K562 (cell line): ENCODE measurements around the gene EPB41L4B. TPM values are rescaled to one million over a fixed set of nuclear protein-coding genes. Genes with fewer than 3 reads are reported as not detected.

Experiments used
- CHCHD3 ChIP-seq: fragments of 250-450 bp; sonication (Bioruptor Pico); IDR thresholded peaks from 2 replicates; pipeline ENCODE4 v2.1.2; 2022; ENCODE audit warnings: mild to moderate bottlenecking
- CTCF ChIP-seq, 3 experiments: IDR thresholded peaks in 2 of 3; conservative IDR thresholded peaks in 1 of 3; 2 replicates each; pipeline ENCODE4 v1.5.1; 2011 to 2012; ENCODE audit warnings: low read length in 3 of 3, mild to moderate bottlenecking in 3 of 3, control low read depth in 2 of 3, improper control_type of control experiment in 1 of 3, inconsistent platforms in 1 of 3, low read depth in 1 of 3, mixed read lengths in 1 of 3, moderate library complexity in 1 of 3; ENCODE audit not compliant: insufficient read depth in 2 of 3
- ETS2 ChIP-seq: IDR thresholded peaks from 2 replicates; pipeline ENCODE4 v1.6.1; 2016; ENCODE audit warnings: borderline replicate concordance, missing genetic modification characterization, mild to moderate bottlenecking, moderate library complexity, missing compliant biosample characterization; ENCODE audit not compliant: poor library complexity, severe bottlenecking
- GATAD2B ChIP-seq: fragments of 450-650 bp; IDR thresholded peaks from 2 replicates; pipeline ENCODE4 v1.6.1; 2017; ENCODE audit warnings: mild to moderate bottlenecking, borderline replicate concordance
- HNRNPK ChIP-seq: fragments of 200-400 bp; formaldehyde crosslinking; IDR thresholded peaks from one replicate; pipeline ENCODE4 v1.6.1; 2018; ENCODE audit warnings: mild to moderate bottlenecking, low read depth, low read length; ENCODE audit not compliant: poor library complexity, severe bottlenecking
- HNRNPUL1 ChIP-seq: fragments of 200-400 bp; formaldehyde crosslinking; IDR thresholded peaks from 2 replicates; pipeline ENCODE4 v1.6.1; 2017; ENCODE audit warnings: low read length
- JUNB ChIP-seq: fragments of 450-650 bp; formaldehyde crosslinking; conservative IDR thresholded peaks from 2 replicates; pipeline ENCODE4 v1.4.0; 2020; ENCODE audit warnings: mild to moderate bottlenecking
- MEF2A ChIP-seq: IDR thresholded peaks from 2 replicates; pipeline ENCODE4 v1.6.1; 2011; ENCODE audit warnings: low read depth, mild to moderate bottlenecking, low read length, moderate library complexity; ENCODE audit not compliant: control insufficient read depth
- NR0B1 ChIP-seq: fragments of 450-650 bp; IDR thresholded peaks from one replicate; pipeline ENCODE4 v1.6.1; 2018; ENCODE audit warnings: mild to moderate bottlenecking, moderate library complexity; ENCODE audit not compliant: partially characterized antibody
- PHF20 ChIP-seq: fragments of 450-650 bp; IDR thresholded peaks from 2 replicates; pipeline ENCODE4 v1.6.1; 2018; ENCODE audit not compliant: partially characterized antibody
- PRPF4 ChIP-seq: fragments of 200-400 bp; formaldehyde crosslinking; IDR thresholded peaks from one replicate; pipeline ENCODE4 v1.6.1; 2017; ENCODE audit warnings: low read length, low read depth, mild to moderate bottlenecking; ENCODE audit not compliant: insufficient read depth, poor library complexity, severe bottlenecking
- PURB ChIP-seq: sonication (generic); formaldehyde crosslinking; IDR thresholded peaks from 2 replicates; pipeline ENCODE4 v1.9.0; 2021; ENCODE audit warnings: low read depth, mild to moderate bottlenecking, missing genetic modification reagents
- STAT5A ChIP-seq: IDR thresholded peaks from 2 replicates; pipeline ENCODE4 v1.6.1; 2012; ENCODE audit warnings: low read length, inconsistent platforms, borderline replicate concordance
- ZNF263 ChIP-seq: sonication (generic); formaldehyde crosslinking; IDR thresholded peaks from 2 replicates; pipeline ENCODE4 v1.8.0; 2022; ENCODE audit warnings: mild to moderate bottlenecking, missing genetic modification reagents, borderline replicate concordance
- ZNF407 ChIP-seq: fragments of 450-650 bp; IDR thresholded peaks from 2 replicates; pipeline ENCODE4 v1.6.1; 2016; ENCODE audit warnings: low read depth
- ZNF586 ChIP-seq: fragments of 450-650 bp; formaldehyde crosslinking; conservative IDR thresholded peaks from 2 replicates; pipeline ENCODE4 v1.4.0; 2020; ENCODE audit warnings: mild to moderate bottlenecking, moderate library complexity
- polyA plus RNA-seq, 8 experiments: library from polyadenylated mRNA; depleted of rRNA in 4 of 8; stranded (reverse) in 5 of 8; unstranded in 3 of 8; fragments of >200 nt; fragmentation: Nextera tagmentation in 2 of 8; fragmentation: Illumina TruSeq in 1 of 8; extraction: Ambion mirVana in 2 of 8; extraction: Trizol in 1 of 8; gene quantifications; 2 replicates each; pipeline versions ENCODE4 v1.2.1 to v1.2.3, GENCODE V29; 2011 to 2014; ENCODE audit warnings: inconsistent platforms in 1 of 8, missing spikeins in 1 of 8
- total RNA-seq, 7 experiments: library from RNA; depleted of rRNA in 6 of 7; stranded (reverse); fragments of >200 nt in 6 of 7; fragmentation: Illumina TruSeq in 2 of 7; extraction: Trizol in 2 of 7; gene quantifications; 2 replicates each; pipeline versions ENCODE4 v1.2.1 to v1.2.3, GENCODE V29; 2011 to 2021; ENCODE audit warnings: low replicate concordance in 1 of 7

EPB41L4B gene
- total and polyA plus RNA-seq, 9 of the 15 experiments (the other 6 are each of a cell fraction or from before 2014, with no cell fraction given), result 0.09 to 0.38 (median 0.21) TPM

DNA sequence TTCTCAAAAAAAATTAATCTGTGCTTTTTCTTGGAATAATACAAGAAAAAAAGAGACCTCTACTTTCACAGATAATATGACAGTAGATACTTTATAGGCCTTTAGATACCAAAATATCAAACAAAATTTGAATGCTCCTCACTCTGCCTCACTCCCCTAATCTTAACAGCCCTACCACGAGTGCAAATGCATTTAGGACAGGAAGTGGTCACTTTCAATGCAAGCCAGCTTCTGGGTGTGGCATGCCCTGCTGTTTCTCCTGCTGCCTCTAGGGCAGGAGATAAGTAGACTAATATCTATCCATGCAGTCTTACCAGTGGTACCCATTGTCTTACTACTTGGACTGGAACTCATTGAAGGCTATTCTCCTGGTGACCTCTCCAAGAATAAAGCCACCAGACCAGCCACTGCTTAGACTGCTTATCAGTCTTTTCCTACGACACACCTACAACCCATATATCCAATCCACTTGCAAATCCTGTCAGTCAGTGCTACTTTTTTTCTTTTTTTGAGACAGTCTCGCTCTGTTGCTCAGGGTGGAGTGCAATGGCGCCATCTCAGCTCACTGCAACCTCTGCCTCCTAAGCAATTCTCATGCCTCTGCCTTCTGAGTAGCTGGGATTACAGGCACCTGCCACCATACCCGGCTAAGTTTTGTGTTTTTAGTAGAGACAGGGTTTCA is 176.8 kb downstream of the EPB41L4B start (continued):
- TF ChIP-seq GATAD2B (no peak), ETS2 (tag) (no peak), JUNB (CRISPR knock-in tag) (no peak), MEF2A (no peak), PURB (CRISPR knock-in tag) (no peak), ZNF586 (CRISPR knock-in tag) (no peak), HNRNPUL1 (no peak), CHCHD3 (CRISPR knock-in tag) (no peak), CTCF (IDR thresholded peaks at IDR 0.05 in 2 of 3, conservative IDR thresholded peaks at IDR 0.05 in 1 of 3; ENCODE audit: insufficient read depth in 2 of 3, low read depth in 1 of 3, low read length in 3 of 3) (peak; percentile 57 to 65 (median 58)), PRPF4 (no peak), PHF20 (no peak), ZNF263 (CRISPR knock-in tag) (no peak), HNRNPK (no peak), ZNF407 (no peak), STAT5A (no peak), NR0B1 (no peak)
